Stimulated activated CD4-positive, alpha-beta T cell treated with anti-CD3 and anti-CD28 coated beads, TNF-alpha, amount 100 ng/mL, for 1 hour (primary cell): ENCODE results near the gene TPSAB1.

Experiments
- DNase-seq, 3 donors: peaks; one replicate each; pipeline ENCODE4 v3.0.0-alpha.2; 2020; ENCODE audit warnings: low read depth in 3 of 3, low spot score in 1 of 3

The TPSAB1 gene

DNA sequence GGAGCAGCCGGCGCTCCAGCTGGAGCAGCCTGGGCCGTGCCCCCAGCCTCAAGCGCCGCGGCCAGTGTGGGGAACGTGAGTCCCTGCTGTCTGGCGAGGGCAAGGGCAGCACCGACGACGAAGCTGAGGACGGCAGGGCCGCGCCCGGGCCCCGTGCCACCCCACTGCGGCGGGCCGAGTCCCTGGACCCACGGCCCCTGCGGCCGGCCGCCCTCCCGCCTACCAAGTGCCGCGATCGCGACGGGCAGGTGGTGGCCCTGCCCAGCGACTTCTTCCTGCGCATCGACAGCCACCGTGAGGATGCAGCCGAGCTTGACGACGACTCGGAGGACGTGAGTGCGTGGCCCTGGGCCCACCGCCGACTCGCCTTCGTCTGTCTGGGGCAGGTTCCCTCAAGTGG, 31.4 kb upstream of the TPSAB1 start:
- no peak for DNase-seq

DNA sequence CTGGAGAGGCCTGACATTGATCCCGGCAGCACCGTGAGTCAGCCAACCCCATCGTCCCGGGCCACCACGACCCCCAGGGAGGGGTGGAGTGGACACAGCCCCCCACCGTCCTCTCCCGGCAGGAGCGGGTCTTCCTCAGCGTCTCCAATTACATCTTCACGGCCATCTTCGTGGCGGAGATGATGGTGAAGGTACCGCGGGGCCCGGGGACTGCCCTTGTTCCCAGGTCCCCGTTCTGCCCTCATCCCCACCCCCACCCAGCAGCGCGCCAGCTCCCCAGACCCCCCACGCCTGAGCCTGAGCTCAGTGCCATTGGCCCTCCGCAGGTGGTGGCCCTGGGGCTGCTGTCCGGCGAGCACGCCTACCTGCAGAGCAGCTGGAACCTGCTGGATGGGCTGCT, 30.0 kb upstream of the TPSAB1 start:
- DNase-seq = no peak

DNA sequence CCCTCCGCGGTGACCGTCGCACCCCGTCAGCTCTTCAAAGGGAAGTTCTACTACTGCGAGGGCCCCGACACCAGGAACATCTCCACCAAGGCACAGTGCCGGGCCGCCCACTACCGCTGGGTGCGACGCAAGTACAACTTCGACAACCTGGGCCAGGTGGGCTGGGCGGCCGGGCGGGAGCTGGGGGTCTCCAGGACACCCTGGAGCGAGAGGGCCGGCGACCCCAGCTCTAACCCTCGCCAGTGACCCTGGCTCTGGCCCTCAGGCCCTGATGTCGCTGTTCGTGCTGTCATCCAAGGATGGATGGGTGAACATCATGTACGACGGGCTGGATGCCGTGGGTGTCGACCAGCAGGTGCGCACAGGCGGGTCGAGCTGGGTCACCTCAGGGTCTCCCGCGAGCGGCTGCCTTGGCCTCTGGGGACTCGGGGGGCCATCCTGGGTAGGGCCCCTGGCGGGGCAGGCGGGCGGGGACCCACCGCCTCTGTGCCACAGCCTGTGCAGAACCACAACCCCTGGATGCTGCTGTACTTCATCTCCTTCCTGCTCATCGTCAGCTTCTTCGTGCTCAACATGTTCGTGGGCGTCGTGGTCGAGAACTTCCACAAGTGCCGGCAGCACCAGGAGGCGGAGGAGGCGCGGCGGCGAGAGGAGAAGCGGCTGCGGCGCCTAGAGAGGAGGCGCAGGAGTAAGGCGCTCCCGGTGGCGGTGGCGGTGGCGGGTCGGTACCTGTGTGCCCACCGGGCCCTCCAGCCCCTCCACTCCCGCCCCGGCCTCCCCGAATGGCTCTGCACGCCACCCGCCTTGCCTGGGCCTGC, 28.8 kb upstream of the TPSAB1 start:
- no peak for DNase-seq

DNA sequence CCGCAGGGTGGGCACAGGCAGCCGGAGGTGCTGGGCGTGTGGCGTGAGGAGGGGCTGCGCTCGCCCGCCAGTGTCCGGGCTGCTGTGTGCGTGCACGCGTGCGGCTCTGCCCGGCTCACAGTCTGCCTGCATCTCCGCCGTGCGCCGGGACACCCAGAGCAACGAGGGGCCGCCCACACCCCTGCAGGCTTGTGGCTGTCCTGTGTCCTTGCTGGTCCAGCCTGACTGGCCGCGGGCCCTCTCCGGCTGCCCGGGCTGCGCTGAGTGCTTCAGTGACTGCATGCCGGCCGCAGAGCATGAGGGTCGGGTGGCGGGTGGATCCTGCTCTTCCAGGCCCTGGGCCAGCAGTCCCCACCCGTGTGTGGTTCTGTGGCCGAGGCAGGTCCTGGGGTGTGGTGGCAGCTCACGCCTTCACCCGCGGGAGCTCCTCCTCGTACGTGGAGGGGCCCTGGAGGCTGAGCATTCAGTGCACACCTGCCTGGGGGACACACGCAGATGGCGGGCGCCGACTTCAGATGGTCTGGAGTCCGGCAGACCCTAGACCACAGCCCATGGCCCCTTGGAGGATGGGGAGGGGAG, 27.8 kb upstream of the TPSAB1 start:
- DNase-seq = no peak

DNA sequence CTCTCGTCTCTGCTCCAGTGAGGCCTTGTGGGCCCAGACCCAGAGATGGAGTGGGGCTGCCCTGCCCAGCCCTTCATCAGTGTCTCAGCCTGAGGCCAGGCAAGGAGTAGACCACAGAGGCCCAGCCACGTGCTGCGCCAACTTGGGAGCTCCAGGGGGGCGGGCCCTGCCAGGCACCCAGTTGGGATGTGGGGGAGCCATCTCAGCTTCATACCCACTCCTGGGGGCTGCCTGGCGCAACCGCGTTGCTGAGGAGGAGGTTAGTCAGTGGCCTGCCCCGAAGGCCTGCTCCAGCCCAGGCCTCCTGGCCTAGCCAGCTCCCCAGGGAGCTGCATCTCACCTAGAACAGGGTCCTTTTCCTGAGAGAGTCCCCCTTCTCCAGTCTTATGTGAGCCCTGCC, 27.3 kb upstream of the TPSAB1 start:
- no peak for DNase-seq

DNA sequence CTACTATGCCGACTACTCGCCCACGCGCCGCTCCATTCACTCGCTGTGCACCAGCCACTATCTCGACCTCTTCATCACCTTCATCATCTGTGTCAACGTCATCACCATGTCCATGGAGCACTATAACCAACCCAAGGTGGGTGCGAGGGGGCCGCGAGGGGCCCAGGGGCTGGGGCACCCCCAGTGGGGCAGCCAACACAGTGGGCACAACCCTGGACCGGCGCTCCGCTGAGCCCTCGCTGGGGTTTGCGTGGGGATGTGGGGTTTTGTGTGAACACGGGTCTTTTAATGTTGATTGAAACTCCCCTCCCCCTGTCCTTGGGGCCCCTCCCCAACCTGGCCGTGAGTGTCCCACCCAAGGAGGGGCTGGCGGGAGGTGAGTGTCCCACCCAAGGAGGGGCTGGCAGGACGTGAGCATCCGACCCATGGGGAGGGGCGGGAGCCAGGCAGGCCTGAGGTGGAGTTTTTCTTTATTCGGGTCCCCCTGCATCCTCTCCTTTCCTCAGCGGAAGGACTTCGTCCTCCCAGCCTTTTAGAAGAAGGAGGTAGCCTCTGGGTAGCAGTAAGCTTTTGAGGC, 26.6 kb upstream of the TPSAB1 start:
- no peak for DNase-seq

DNA sequence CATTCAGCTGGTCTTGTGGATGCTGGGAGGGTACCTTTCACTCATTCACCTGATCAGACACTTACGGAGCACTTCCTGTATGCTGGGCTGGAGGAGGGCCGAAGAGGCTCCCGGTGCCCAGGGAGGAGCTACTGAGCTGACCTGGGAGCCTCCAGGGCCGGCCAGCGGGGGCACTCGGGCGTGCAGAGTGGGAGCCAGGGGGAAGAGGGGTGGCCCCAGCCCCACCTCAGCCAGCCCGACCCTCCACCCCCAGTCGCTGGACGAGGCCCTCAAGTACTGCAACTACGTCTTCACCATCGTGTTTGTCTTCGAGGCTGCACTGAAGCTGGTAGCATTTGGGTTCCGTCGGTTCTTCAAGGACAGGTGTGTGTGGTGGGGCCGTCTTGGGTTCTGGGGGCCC, 25.8 kb upstream of the TPSAB1 start:
- no peak for DNase-seq

DNA sequence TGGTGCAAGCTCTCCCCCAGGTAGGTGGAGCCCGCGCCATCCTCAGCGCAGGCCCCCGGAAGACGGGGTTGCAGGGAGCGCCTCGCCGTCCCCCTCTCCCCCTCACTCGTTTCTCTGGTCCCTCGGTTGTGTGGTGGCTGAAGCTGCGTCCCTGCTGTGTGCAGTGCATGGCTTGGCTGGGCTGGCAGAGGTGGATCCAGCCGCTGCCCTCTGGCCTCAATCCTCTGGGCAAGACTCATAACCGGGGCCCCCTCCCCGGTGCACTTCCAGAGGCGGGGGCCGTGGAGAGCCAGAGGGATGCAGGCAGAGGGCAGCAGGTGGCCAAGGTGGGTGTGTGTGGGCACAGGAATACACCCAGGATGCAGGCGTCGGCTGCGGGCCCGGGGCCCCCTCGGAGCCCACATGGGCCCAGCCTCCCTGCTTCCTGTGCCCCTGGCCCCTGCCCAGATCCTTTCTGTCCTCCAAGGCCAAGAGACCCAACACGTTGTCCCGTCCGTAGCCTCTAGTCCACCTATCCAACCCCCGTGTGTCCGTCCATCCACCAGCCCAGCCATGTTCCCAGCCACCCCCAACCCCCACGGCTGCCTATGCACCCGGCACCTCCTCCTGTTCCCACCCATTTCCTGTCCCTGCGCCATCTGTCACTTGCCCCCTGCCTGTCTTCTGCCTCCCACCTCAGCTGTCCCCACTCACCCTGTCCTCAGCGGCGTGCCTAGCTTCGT, 24.8 kb upstream of the TPSAB1 start:
- no peak for DNase-seq

DNA sequence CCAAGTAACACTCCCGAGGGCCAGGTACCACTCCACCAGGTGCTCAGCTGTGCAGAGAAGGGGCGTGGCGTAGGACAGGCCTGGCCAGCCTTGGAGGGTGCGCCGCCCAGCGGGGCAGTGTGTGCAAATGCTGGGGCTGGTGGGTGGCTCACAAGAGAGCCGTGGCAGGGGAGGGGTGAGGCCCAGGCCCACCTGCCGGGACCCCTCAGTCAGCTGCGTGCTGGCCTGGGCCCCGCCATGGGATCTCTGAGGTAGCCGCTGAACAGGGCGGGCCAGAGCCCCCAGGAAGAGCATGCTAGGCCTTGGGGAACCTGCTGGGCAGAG, 24.2 kb upstream of the TPSAB1 start:
- no peak for DNase-seq

DNA sequence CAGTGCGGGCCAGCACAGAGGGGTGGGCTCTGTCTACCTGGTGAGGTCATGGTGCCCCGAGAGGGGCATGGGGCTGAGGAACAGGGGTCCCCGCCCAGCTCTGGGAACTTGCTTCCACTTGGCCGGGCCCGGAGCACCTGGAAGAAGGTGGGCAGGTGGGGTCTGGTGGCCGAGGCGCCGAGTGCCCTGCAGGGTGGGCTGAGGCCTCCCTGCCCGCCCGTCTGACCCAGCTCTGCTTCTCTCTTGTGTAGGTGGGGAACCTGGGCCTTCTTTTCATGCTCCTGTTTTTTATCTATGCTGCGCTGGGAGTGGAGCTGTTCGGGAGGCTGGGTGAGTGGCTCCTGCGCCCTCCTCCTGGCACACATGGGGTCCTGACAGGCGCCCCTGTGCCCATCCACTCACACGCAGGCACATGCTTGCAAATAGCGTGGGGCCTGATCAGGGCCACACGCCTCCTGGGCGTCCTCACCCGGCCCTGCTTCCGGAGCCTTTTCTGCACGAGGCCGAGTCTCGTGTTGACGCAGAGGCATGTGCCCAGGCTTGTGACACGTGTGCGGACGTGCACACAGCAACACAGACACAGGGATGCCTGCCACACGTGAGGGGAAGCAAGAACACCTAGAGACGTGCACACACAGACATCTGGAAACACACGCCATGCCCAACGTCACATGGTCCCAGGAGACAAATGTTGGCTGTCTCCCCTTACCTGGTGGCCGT, 23.7 kb upstream of the TPSAB1 start:
- no peak for DNase-seq

DNA sequence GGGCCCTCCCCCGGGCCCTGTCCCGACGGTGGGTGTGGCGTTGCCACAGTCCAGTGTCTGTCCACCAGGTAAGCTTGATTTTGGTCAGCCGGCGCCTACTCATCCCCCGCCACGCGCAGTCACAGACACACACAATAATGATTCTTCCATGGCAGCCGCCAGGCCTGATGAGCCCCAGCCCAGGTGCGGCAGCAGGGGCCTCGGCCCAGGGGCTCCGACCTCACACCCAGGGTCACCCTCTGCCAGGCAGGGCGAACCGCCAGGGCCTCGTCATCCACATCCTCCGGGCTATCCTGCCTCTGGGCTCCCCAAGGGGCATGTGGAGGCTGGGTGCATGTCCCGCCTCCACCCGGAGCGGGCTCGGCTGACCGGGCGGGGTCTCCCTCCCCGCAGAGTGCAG, 23.0 kb upstream of the TPSAB1 start:
- no peak for DNase-seq

DNA sequence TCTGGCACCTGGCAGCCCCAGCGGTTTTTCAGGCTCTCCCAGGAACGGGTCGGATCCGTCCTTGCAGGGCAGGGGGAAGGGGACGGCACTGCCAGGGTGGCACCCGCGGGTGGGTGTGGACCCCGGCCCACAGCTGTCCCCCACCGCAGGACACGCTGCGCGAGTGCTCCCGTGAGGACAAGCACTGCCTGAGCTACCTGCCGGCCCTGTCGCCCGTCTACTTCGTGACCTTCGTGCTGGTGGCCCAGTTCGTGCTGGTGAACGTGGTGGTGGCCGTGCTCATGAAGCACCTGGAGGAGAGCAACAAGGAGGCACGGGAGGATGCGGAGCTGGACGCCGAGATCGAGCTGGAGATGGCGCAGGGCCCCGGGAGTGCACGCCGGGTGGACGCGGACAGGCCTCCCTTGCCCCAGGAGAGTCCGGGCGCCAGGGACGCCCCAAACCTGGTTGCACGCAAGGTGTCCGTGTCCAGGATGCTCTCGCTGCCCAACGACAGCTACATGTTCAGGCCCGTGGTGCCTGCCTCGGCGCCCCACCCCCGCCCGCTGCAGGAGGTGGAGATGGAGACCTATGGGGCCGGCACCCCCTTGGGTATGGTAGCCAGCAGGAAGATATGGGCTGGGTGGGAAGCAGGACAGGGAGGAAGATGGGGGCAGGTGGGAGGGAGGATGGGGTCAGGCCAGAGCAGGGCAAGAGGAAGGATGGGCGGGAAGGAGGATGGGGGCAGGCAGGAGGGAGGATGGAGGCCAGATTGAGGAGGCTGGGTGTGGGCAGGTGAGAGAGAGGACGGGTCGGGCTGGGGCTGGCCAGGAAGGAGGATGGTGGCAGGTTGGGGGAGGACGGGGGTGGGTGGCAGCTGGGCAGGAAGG, 22.2 kb upstream of the TPSAB1 start:
- DNase-seq = no peak

DNA sequence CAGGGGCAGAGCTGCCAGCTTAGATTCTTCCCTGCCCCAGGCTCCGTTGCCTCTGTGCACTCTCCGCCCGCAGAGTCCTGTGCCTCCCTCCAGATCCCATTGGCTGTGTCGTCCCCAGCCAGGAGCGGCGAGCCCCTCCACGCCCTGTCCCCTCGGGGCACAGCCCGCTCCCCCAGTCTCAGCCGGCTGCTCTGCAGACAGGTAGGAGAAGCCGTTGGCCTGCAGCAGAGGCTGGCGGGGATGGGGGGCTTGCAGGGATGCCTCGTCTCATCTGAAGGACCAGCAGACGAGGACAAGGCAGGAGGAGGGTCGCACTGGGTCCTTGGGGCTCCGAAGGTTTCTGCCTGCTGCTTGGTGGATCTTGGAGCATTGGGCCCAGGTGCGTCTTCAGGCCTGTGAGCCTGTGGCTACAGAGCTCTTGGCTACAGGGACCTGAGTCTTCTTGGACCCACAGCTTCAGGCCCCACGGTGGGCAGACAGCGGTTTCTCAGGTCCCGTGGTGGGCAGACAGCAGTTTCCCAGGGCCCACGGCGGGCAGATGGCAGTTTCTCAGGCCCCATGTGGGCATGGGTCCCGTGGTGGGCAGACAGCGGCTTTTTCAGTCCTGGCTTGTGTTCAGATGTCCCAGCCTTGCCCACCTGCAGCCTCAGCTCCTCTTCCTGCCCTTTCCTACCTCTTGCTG, 21.4 kb upstream of the TPSAB1 start:
- DNase-seq = no peak

DNA sequence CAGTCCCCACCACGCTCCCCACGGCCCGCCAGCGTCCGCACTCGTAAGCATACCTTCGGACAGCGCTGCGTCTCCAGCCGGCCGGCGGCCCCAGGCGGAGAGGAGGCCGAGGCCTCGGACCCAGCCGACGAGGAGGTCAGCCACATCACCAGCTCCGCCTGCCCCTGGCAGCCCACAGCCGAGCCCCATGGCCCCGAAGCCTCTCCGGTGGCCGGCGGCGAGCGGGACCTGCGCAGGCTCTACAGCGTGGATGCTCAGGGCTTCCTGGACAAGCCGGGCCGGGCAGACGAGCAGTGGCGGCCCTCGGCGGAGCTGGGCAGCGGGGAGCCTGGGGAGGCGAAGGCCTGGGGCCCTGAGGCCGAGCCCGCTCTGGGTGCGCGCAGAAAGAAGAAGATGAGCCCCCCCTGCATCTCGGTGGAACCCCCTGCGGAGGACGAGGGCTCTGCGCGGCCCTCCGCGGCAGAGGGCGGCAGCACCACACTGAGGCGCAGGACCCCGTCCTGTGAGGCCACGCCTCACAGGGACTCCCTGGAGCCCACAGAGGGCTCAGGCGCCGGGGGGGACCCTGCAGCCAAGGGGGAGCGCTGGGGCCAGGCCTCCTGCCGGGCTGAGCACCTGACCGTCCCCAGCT, 20.3 kb upstream of the TPSAB1 start:
- no peak for DNase-seq

DNA sequence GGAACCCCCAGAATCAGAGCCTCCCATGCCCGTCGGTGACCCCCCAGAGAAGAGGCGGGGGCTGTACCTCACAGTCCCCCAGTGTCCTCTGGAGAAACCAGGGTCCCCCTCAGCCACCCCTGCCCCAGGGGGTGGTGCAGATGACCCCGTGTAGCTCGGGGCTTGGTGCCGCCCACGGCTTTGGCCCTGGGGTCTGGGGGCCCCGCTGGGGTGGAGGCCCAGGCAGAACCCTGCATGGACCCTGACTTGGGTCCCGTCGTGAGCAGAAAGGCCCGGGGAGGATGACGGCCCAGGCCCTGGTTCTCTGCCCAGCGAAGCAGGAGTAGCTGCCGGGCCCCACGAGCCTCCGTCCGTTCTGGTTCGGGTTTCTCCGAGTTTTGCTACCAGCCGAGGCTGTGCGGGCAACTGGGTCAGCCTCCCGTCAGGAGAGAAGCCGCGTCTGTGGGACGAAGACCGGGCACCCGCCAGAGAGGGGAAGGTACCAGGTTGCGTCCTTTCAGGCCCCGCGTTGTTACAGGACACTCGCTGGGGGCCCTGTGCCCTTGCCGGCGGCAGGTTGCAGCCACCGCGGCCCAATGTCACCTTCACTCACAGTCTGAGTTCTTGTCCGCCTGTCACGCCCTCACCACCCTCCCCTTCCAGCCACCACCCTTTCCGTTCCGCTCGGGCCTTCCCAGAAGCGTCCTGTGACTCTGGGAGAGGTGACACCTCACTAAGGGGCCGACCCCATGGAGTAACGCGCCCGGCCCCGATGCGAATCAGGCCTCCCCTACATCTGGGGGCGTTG, 19.5 kb upstream of the TPSAB1 start:
- no peak for DNase-seq

DNA sequence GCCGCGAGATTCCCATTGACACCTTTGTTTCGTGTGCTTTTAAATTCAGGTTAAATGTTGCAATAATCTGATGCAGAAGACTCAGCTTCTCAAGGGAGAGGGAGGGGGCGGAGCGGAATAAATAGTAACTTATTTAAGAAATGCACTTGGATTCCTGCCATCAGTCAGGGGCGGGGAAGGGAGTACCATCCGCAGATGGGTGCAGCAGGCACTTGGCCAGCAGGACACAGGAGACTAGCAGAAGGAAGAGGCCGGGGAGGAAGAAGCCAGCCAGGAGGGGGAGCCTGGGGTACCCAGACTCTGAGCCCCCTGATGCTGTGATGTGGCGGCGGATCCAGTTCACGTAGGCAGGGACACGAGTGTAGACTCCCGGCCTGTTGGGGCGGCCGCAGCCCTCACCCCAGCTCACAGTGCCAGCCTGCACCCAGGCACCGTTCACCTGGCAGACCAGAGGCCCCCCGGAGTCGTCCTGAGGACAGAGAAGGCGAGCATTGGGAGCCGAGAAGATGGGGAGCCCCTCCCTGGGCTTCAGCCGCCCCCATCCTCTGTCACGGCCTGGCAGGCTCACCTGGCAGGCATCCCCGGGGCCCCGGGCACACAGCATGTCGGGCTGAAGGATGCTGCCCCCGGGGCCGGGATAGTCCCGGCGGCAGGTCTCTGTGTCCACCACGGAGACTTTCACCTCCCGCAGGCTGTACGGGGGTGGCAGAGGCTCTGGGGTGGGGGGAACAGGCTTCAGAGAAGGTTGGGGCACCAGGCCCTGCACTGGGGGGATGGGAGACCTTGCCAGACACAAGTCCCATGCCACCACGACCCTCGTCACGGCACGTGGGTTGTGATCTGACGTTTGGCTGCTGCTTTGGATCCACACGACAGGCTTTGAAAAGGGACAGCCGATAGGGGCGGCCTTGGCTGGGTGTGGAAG, 18.6 kb upstream of the TPSAB1 start:
- DNase-seq = no peak

DNA sequence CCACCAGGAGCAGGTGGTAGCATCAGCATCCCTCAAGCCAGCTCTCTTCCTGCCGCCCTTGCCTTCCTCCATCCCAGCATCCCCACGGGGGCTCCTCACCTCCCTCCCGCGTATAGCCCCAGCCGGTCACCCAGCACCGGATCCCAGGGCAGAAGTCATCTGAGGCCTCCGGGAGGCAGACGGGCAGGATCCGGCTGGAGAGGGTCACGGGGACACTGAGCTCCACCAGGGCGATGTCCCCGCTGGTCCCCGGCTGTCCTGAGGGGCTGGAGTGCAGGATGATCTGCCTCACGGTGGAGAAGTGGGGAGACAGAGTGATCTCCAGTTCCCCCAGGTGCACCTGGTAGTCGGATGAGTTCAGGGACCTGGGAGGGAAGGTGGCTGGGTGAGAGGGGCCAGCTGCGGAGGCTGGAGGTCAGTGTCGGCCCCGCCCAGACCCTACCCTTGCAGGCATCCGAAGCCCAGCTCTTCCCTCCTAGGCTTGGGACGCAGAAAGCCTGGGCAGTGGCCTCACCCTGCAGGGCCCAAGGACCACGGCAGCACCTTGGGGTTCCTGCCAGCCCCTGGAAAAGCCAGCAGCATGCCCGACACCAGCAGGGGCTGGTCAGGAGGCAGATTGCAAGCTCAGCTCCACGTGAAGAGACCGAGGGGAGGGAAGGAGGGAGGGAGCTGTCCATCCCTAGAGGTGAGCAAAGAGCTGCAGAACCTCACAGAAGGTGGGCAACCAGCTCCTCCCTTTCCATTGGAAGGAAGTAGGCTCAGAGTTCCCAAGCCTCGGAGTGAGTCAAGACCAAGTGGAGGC, 17.8 kb upstream of the TPSAB1 start:
- no peak for DNase-seq
